Endodermal cell (in vitro differentiated cells): ENCODE data around the gene RIF1. TPM values are rescaled to one million over a fixed set of nuclear protein-coding genes. Genes with fewer than 3 reads are reported as not detected.

Source experiments
- DNase-seq: peaks from one replicate; pipeline ENCODE4 v3.0.0-alpha.2; 2017
- H3K27ac ChIP-seq: 2 replicates; pipeline ENCODE4 v1.5.1; 2013; ENCODE audit warnings: mild to moderate bottlenecking, low read depth, low read length, moderate library complexity
- H3K27me3 ChIP-seq: 2 replicates; pipeline ENCODE4 v1.6.1; 2013; ENCODE audit warnings: mild to moderate bottlenecking, low read length, moderate library complexity; ENCODE audit not compliant: insufficient read depth, control insufficient read depth, poor library complexity, severe bottlenecking
- H3K36me3 ChIP-seq: 2 replicates; pipeline ENCODE4 v1.7.0; 2013; ENCODE audit warnings: mild to moderate bottlenecking, low read length, moderate library complexity; ENCODE audit not compliant: control insufficient read depth, insufficient read depth
- H3K4me1 ChIP-seq: one replicate; pipeline ENCODE4 v1.7.0; 2013; ENCODE audit warnings: low read length; ENCODE audit not compliant: control insufficient read depth, insufficient read depth
- H3K4me3 ChIP-seq: 2 replicates; pipeline ENCODE4 v1.5.1; 2013; ENCODE audit warnings: mild to moderate bottlenecking, low read length, moderate library complexity
- H3K9ac ChIP-seq: 2 replicates; pipeline ENCODE4 v1.6.1; 2013; ENCODE audit warnings: mild to moderate bottlenecking, low read length, moderate library complexity; ENCODE audit not compliant: poor library complexity, severe bottlenecking; ENCODE audit errors: extremely low read depth
- H3K9me3 ChIP-seq: 2 replicates; pipeline ENCODE4 v1.6.1; 2013; ENCODE audit warnings: mild to moderate bottlenecking, low read length, moderate library complexity; ENCODE audit not compliant: control insufficient read depth
- H3K27ac Mint-ChIP-seq: 2 replicates; pipeline ENCODE4 v1.8.0; 2020; ENCODE audit warnings: mixed read lengths
- H3K27me3 Mint-ChIP-seq: 2 replicates; pipeline ENCODE4 v1.8.0; 2021; ENCODE audit warnings: mild to moderate bottlenecking, mixed read lengths; ENCODE audit not compliant: insufficient read depth
- H3K36me3 Mint-ChIP-seq: 2 replicates; pipeline ENCODE4 v1.8.0; 2020; ENCODE audit warnings: low read depth, mixed read lengths
- H3K4me1 Mint-ChIP-seq: 2 replicates; pipeline ENCODE4 v1.8.0; 2020; ENCODE audit warnings: mixed read lengths
- H3K4me3 Mint-ChIP-seq: 2 replicates; pipeline ENCODE4 v1.8.0; 2020; ENCODE audit warnings: mild to moderate bottlenecking, moderate library complexity, mixed read lengths
- H3K9me3 Mint-ChIP-seq: 2 replicates; pipeline ENCODE4 v1.8.0; 2020; ENCODE audit warnings: mild to moderate bottlenecking, mixed read lengths
- CTCF ChIP-seq: fragments of 200-600 bp; sonication (generic); conservative IDR thresholded peaks from 2 replicates; pipeline ENCODE4 v1.5.0; 2021; ENCODE audit warnings: antibody characterized with exemption, mild to moderate bottlenecking
- WGBS, 2 experiments: methylation state at CpG; one replicate each; pipeline versions ENCODE4 v1.1.5 to v1.1.7; 2013; ENCODE audit warnings: missing lambda C conversion rate in 2 of 2, mixed read lengths in 1 of 2; ENCODE audit not compliant: insufficient coverage in 1 of 2, insufficient read length in 1 of 2; 5-methylcytosine and 5-hydroxymethylcytosine counted together
- total RNA-seq, 2 donors: library from RNA; stranded (reverse); fragmentation: NEBNext Ultra II Directional in 1 of 2; extraction: Animal tissue kit (Norgen Biotek cat#: 25700) in 1 of 2; gene quantifications; 2 replicates in 1 of 2; 3 replicates in 1 of 2; pipeline ENCODE4 v1.2.1, GENCODE V29; 2021

RIF1 gene
- total RNA-seq, 2 donors from 2014 or later = 64.3 to 66.7 TPM

GRCh38 chr2:151470556-151470955, 60.9 kb downstream of the RIF1 start:
- Mint-ChIP-seq H3K36me3 (peaks cover 88% of the 10 kb centered on the region), H3K27ac (no peak overlapping the region), H3K9me3 (peaks cover 4% of the 10 kb centered on the region), H3K4me3 (no peak overlapping the region), H3K4me1 (no peaks in the 10 kb centered on the region), H3K27me3 (no peaks in the 10 kb centered on the region)
- Histone ChIP-seq H3K9ac (no peak overlapping the region), H3K4me3 (no peak overlapping the region), H3K27me3 (no peaks in the 10 kb centered on the region), H3K27ac (no peak overlapping the region), H3K9me3 (peaks cover 16% of the 10 kb centered on the region), H3K36me3 (peaks cover 78% of the 10 kb centered on the region), H3K4me1 (no peaks in the 10 kb centered on the region)
- no peak for DNase-seq
- no CpG with 5 or more reads among the region's 1 CpG for WGBS, 2 experiments
- no peak for TF ChIP-seq CTCF

- Histone ChIP-seq H3K27ac (no peak overlapping the region), H3K36me3 (peaks cover 66% of the 10 kb centered on the region), H3K9ac (no peak overlapping the region), H3K9me3 (peaks cover 16% of the 10 kb centered on the region), H3K4me3 (no peak overlapping the region), H3K27me3 (no peaks in the 10 kb centered on the region), H3K4me1 (no peaks in the 10 kb centered on the region)
- no peak for TF ChIP-seq CTCF
- H3K9me3 Mint-ChIP-seq = peaks cover 4% of the 10 kb centered on the region
- H3K27me3 Mint-ChIP-seq = no peaks in the 10 kb centered on the region
- H3K4me3 Mint-ChIP-seq = no peak overlapping the region
- H3K4me1 Mint-ChIP-seq = peaks cover 1% of the 10 kb centered on the region
- no peak for DNase-seq
- H3K36me3 Mint-ChIP-seq = peaks cover 85% of the 10 kb centered on the region
- 98% methylated on average over 3 of the region's 3 CpGs; no CpG with 5 or more reads in 1 of the 2 experiments for WGBS, 2 experiments
- no peak overlapping the region for H3K27ac Mint-ChIP-seq
These were observed 63.3 kb downstream of the RIF1 start for GRCh38 chr2:151472966-151473365.

- Histone ChIP-seq H3K4me1 (no peaks in the 10 kb centered on the region), H3K27me3 (no peaks in the 10 kb centered on the region), H3K27ac (no peak overlapping the region), H3K9ac (no peak overlapping the region), H3K36me3 (peaks cover 47% of the 10 kb centered on the region), H3K4me3 (no peak overlapping the region), H3K9me3 (peaks cover 12% of the 10 kb centered on the region)
- no peaks in the 10 kb centered on the region for H3K27me3 Mint-ChIP-seq
- H3K27ac Mint-ChIP-seq = no peak overlapping the region
- no peak overlapping the region for H3K4me3 Mint-ChIP-seq
- no peak for TF ChIP-seq CTCF
- peaks cover 1% of the 10 kb centered on the region for H3K4me1 Mint-ChIP-seq
- 100% methylated on average over 2 of the region's 2 CpGs; no CpG with 5 or more reads in 1 of the 2 experiments for WGBS, 2 experiments
- peaks cover 72% of the 10 kb centered on the region for H3K36me3 Mint-ChIP-seq
- DNase-seq = no peak
- H3K9me3 Mint-ChIP-seq = peaks cover 4% of the 10 kb centered on the region
These were observed 65.4 kb downstream of the RIF1 start for GRCh38 chr2:151475071-151475470.
